Coronary artery (tissue), 2 donors: ENCODE results near the gene ZNF579.

Experiments used
- DNase-seq: peaks from one replicate; pipeline ENCODE4 v3.0.0-alpha.2; 2017; ENCODE audit warnings: low spot score
- H3K27ac ChIP-seq, 2 donors: fragments of 200-600 bp; sonication (generic); one replicate each; pipeline ENCODE4 v1.5.1; 2016 to 2019
- H3K4me3 ChIP-seq: fragments of 200-600 bp; sonication (generic); 2 replicates; pipeline ENCODE4 v1.5.1; 2016; ENCODE audit warnings: mild to moderate bottlenecking, moderate library complexity
- CTCF ChIP-seq: fragments of 200-600 bp; sonication (generic); IDR thresholded peaks from one replicate; pipeline ENCODE4 v1.5.1; 2019; ENCODE audit warnings: antibody characterized with exemption

The ZNF579 gene

GRCh38 chr19:55617426-55617825, 36.8 kb upstream of the ZNF579 start:
- no peak for DNase-seq
- TF ChIP-seq CTCF = no peak
- Histone ChIP-seq H3K4me3 (no peak overlapping the region), H3K27ac (no peak overlapping the region)

- no peak for DNase-seq
- Histone ChIP-seq H3K27ac (no peak overlapping the region), H3K4me3 (no peak overlapping the region)
- TF ChIP-seq CTCF = no peak
Observed at GRCh38 chr19:55616395-55616875, 35.8 kb upstream of the ZNF579 start.

- no peak for TF ChIP-seq CTCF
- DNase-seq = no peak
- no peak overlapping the region for H3K27ac ChIP-seq
- no peak overlapping the region for H3K4me3 ChIP-seq
Observed at GRCh38 chr19:55615543-55616394, 35.1 kb upstream of the ZNF579 start.

GRCh38 chr19:55614711-55615542, 34.3 kb upstream of the ZNF579 start:
- H3K27ac ChIP-seq = no peak overlapping the region
- no peak for DNase-seq
- no peak for TF ChIP-seq CTCF
- H3K4me3 ChIP-seq = no peak overlapping the region

- Histone ChIP-seq H3K4me3 (no peak overlapping the region), H3K27ac (no peak overlapping the region)
- TF ChIP-seq CTCF = no peak
- DNase-seq = no peak
Observed at GRCh38 chr19:55613930-55614710, 33.5 kb upstream of the ZNF579 start.

- no peak for DNase-seq
- Histone ChIP-seq H3K27ac (no peak overlapping the region), H3K4me3 (no peak overlapping the region)
- no peak for TF ChIP-seq CTCF
Observed at GRCh38 chr19:55613396-55613795, 32.7 kb upstream of the ZNF579 start.
